Fibroblast of skin of right quadriceps (primary cell): ENCODE results near the gene KLHL13.
A peak's percentile ranks its signal among the peaks of the same experiment; 100 is the strongest.
"Not testable (repeated sequence)": the region's sequence is repeated elsewhere in the genome, so short reads cannot be mapped to it uniquely, and the experiment has no call there.

Experiments
- DNase-seq: peaks from one replicate; pipeline ENCODE4 v3.0.0-alpha.2; 2013

The KLHL13 gene

DNA sequence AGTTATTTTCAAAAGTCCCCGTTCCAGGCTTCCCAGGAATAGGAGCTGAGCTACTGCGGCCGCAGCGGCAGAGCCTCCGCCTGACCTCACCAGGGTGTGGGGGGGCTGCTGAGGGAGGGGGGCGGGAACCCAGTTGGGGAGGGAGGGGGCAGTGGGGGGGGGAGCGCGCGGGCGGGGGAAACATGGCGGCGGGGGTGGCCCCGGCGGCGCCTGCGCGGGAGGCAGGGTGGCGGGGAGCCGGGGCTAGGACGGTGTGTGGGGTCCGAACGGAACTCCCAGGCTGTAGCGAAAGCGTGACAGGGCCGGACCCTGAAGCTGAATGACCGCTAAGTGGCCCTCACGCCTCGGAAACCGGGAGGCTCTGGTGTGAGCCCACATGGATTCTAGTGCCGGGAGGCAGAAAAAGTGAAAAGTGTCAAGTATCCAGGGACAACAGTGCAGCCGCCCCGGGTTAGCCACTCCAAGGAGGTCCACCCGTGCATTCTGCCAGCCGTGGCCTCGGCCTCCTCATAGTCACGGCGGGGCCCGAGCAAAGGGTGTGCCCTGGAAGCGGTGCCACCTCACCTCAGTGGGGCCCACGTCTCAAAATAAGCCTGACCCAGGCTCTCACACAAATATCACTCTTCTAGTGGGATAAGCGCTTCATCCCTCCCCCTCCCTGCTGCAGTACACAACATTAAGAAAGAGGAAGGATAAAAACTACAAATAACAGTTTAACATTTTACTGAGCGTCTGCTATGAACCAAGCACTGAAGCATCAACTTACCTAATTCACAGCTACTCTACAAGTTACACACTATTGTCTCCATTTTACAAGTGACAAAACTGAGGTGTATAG is at the start of gene KLHL13:
Gene KLHL13 (minus strand): TSS at position 98 of the 838 bp plus-strand sequence. CDS start 88,337 bp downstream, outside the sequence.
- peak; percentile 14 for DNase-seq

DNA sequence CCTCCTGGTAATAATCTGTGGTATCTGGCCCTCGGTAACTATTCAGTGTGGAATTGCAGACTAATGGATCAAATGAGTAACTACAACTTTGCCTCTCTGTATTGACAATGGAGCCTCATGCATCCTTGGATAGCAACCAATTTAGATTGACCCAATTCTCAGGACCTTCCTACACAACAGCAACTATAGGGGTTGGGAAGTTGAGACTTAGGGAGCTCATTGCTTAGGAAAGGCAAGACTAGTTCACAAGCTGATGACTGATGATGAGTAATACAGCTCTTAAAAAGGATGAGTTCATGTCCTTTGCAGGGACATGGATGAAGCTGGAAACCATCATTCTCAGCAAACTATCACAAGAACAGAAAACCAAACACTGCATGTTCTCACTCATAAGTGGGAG is 47.5 kb upstream of the KLHL13 start:
- peak; percentile 0 for DNase-seq

GRCh38 chrX:118156953-118157608 is 40.5 kb upstream of the KLHL13 start:
- no peak for DNase-seq

- DNase-seq, result no peak
These were observed 39.8 kb upstream of the KLHL13 start for GRCh38 chrX:118156254-118156952.

DNA sequence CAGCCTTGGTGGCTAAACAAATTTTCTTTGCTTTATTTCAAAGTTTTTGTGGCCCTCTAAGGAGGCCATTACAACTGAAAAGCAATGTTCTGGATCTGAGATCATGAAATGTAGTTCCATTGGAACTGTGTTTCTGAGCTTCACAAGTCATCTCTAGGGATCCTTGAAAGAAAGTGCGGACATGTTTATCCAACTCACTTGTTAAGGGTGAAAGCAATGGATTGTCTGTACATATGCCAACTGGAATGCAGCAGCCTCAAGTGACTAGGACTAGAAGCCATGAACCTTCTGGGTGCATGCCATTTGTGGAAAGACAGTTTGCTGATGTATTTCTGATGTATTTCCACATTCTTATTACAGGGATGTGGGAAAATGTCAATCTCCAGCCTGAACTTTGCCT is 36.7 kb upstream of the KLHL13 start:
- no peak for DNase-seq

GRCh38 chrX:118152721-118153120 is 36.1 kb upstream of the KLHL13 start:
- DNase-seq, result no peak

DNA sequence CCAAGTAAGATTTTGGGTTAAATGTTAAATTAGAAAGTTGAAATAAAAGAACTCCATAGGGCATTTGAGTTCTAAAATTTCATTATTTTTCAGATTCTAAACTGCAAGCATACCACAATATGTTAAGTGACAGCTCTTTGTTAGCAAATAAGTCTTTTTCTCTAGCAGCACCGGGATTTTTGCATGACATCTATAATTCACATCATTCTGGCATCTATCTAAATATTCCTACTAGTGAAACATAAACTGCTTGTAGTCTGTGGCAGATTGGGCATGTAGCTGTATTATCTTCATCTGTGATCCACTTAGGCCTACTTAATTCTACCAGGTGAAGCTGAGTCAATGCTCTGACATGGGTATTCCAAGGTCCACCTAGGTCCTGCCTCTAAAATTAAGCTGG is 32.1 kb upstream of the KLHL13 start:
- DNase-seq, result no peak

GRCh38 chrX:118147771-118148170 is 31.2 kb upstream of the KLHL13 start:
- not testable (repeated sequence) for DNase-seq

DNA sequence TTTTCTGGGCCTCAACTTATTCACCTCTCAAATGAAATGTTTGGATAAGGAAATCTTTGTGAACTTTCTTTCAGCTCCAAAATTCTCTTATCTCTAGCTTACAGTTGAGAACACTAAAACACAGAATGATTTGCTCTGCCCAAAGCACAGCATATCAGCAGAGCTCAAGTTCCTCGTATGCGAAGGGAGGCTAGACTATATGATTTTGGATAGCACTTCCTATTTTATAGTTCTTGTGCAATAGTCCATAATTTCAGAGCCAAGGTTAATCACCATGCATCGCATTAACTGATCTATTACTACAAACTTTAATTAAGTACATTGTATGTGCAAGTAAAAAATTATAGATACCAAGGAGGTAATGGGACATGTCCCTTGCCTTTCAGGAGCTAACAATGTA is 27.0 kb upstream of the KLHL13 start:
- no peak for DNase-seq

DNA sequence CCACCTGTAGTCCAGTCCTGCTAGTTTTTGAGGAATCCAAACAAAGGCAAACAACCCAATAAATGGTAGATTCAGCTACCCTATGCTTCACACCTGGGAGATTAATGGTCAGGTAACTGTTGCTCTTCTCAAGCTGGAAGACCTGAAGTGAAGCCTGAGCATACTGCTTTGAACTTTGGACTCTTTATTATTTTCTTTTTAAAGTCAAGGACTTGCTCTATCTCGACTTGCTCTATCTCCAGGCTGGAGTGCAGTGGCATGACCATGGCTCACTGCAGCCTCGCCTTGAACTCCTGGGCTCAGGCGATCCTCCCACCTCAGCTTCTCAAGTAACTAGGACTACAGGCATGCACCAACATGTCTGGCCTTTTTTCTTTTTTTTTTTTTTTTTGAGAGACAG is 14.7 kb upstream of the KLHL13 start:
- no peak for DNase-seq

- no peak for DNase-seq
These were observed 13.1 kb upstream of the KLHL13 start for GRCh38 chrX:118129681-118130080.

DNA sequence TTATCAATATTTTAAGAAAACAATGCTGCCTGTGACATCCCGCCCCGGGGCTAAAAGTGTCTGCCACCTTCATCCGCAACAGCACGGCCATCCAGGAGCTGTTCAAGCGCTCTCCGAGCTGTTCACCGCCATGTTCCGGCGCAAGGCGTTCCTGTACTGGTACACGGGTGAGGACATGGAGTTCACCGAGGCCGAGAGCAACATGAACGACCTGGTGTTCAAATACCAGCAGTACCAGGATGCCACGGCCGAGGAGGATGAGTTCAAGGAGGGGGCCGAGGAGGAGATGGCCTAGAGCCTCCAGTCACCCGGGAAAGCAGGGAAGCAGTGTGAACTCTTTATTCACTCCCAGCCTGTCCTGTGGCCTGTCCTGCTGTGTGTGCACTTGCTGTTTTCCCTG is 12.1 kb upstream of the KLHL13 start:
- DNase-seq, result no peak

DNA sequence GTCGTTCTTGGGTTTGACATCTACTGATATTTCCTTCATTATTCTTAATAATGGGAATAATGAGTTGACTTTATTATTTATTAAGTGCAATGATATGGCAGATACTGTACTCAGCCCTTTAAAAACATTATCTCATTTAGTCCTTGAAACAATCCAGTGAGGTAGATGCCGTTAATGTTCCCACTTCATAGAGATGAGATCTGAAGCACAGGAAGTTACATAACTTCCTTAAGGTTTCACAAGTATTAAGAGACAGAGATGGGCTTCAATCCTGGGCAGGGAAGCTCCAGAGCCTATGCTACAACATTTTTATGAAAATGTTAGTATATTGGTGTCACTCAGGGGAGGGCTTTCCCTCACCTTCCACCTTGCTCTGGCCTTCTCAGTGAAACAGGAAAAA is 9.7 kb upstream of the KLHL13 start:
- no peak for DNase-seq

DNA sequence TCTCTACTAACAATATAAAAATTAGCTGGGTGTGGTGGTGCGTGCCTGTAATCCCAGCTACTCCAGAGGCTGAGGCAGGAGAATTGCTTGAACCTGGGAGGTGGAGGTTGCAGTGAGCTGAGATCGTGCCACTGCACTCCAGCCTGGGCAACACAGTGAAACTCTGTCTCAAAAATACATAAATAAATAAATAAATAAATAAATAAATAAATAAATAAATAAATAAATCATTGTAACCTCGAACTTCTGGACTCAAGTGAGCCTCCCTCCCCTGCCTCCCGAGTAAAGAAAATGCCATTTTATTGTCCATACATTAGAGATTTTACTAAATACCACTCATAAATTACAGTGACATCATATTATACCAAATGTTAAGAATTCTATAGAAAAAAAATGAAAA is 7.6 kb upstream of the KLHL13 start:
- not testable (repeated sequence) for DNase-seq

DNA sequence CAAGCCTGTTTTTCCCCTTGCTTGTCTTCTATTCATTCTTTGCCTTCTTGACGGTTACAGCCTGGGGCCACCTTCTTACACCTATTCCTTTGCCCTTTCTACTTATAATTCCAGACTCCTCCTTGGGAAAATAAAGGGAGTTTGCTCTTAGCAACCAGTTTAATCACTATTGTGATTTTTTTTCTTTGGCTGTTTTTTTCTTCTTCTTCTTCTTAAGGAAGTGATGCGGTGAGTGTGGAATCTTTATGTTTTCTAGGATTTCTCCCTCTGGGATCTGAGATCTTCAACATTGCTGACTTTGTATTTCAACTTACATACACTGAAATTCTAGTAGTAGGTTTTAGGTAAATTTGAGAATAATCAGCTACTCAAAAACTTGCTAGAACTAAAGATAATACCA is 1.1 kb upstream of the KLHL13 start:
- no peak for DNase-seq

- no peak for DNase-seq
These were observed 477 bp downstream of the KLHL13 start for GRCh38 chrX:118115953-118116712.

- no peak for DNase-seq
These were observed 1.6 kb downstream of the KLHL13 start for GRCh38 chrX:118114971-118115370.

GRCh38 chrX:118109065-118109464 is 7.5 kb downstream of the KLHL13 start:
- DNase-seq, result no peak

DNA sequence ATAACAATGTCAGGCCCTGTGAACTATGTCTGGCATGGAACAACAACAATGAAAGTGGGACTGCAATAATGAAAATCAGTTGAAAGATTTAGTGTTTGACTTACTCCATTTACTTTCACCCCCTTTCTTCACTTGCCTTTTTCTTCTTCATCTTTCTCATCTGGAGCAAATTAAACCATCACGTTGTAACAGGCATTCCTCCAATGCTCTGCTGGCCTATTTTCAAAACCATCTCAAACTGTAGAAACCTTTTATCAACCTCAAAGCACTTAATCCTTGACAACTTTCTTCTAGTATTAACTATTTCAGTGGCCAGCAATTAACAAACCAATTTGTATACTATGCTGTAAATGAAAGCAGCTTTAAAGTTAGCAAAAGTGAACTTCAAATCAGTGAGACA is 8.3 kb downstream of the KLHL13 start:
- no peak for DNase-seq

DNA sequence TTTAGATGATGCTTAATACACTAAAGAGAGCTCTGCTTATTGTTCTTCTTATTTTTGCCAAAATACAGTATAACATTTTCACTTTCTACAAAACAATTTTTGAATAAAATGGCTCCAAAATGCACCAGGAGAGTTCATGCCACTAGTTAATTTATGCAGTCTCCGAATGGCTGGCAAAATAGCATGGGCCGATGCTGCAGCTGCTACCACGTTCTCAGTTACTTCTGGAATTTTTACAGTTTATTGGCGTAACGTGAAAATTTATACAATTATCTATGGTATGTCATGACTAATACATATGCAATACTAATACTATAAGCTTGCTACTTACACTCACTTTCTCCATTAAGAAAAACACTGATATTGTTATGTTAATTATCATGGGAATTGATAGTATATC is 16.5 kb downstream of the KLHL13 start:
- no peak for DNase-seq

- DNase-seq, result no peak
These were observed 28.5 kb downstream of the KLHL13 start for GRCh38 chrX:118088084-118088483.

DNA sequence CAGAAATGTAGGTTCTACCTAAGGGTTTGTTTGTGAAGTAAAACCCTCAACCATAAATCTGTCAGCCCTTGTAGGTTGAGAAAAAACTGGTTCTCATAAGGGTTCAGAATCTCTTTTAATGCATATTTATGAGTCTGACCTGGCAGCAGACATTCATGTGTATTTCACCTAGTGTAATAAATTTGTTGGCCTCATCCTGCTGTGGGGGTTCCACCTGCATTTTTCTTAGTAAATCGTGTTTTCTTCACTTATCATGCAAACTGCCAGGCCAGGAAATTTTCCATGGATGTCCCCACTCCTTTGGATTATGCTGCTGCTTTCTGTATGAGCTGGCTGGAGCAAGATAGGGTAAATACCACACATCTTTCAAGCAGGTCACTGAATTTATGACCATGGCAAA is 42.4 kb downstream of the KLHL13 start:
- no peak for DNase-seq

GRCh38 chrX:118066867-118067515 is 49.6 kb downstream of the KLHL13 start:
- DNase-seq, result no peak
